GM12878 (cell line): ENCODE data around the gene USF1. TPM values are rescaled to one million over a fixed set of nuclear protein-coding genes. Genes with fewer than 3 reads are reported as not detected.
"Not testable (repeated sequence)": the region's sequence is repeated elsewhere in the genome, so short reads cannot be mapped to it uniquely, and the experiment has no call there.

ENCODE experiments used
- ATAC-seq: fragments of 200-7000 bp; cut with Tn5 transposase; 3 replicates; pipeline ENCODE4 v1.9.1; 2020; ENCODE audit warnings: mild to moderate bottlenecking, moderate library complexity
- BruUV-seq: library from RNA; stranded (reverse); fragments of 400-500 nt; replicated peaks from 2 replicates; lab custom pipeline; 2021; lab: Mats Ljungman, UMichigan
- CTCF ChIA-PET: fragments of 300-600 bp; sonication (Branson Sonifier 250); formaldehyde crosslinking; extraction: SDS; loops from one replicate; lab custom pipeline; 2021; ENCODE audit warnings: inconsistent platforms; lab: Yijun Ruan, JAX
- POLR2A ChIA-PET: fragments of 350-600 bp; formaldehyde crosslinking; extraction: SDS; loops from one replicate; lab custom pipeline; 2021; ENCODE audit warnings: inconsistent platforms; lab: Charles Lee
- RAD21 ChIA-PET: fragments of 300-600 bp; sonication (Branson Sonifier 250); formaldehyde crosslinking; loops from one replicate; lab custom pipeline; 2023; ENCODE audit warnings: antibody characterized with exemption; ENCODE audit not compliant: unreplicated experiment; lab: Charles Lee
- SMC1A ChIA-PET: fragments of 300-600 bp; sonication (Branson Sonifier 250); formaldehyde crosslinking; loops from one replicate; lab custom pipeline; 2023; ENCODE audit not compliant: unreplicated experiment, uncharacterized antibody; lab: Charles Lee
- DNase-seq: peaks from one replicate; pipeline ENCODE4 v3.0.0-alpha.2; 2011; ENCODE audit warnings: low read depth, low spot score
- FAIRE-seq: peaks from 3 replicates; lab custom pipeline; 2011; peaks lifted over from hg19 to GRCh38; lab: Jason Lieb, UNC
- H2AFZ ChIP-seq: 2 replicates; pipeline ENCODE4 v1.6.0; 2011; ENCODE audit warnings: low read depth, low read length, control low read depth; ENCODE audit not compliant: control insufficient read depth
- H3K27ac ChIP-seq: 2 replicates; pipeline ENCODE4 v1.5.1; 2011; ENCODE audit warnings: control low read depth; ENCODE audit not compliant: control insufficient read depth, insufficient read depth
- H3K27me3 ChIP-seq, 2 experiments: replicated peaks in 1 of 2; 2 replicates each; pipeline versions ENCODE4 v1.6.0 to v1.6.1; 2011; ENCODE audit warnings: low read length in 1 of 2; ENCODE audit not compliant: control insufficient read depth in 2 of 2, insufficient read depth in 2 of 2
- H3K36me3 ChIP-seq, 2 experiments: 2 replicates each; pipeline ENCODE4 v1.5.1; 2011; ENCODE audit warnings: low read length in 1 of 2; ENCODE audit not compliant: control insufficient read depth in 2 of 2, insufficient read depth in 2 of 2
- H3K4me1 ChIP-seq: 2 replicates; pipeline ENCODE4 v1.6.1; 2011; ENCODE audit warnings: mild to moderate bottlenecking, low read length, moderate library complexity, mixed read lengths; ENCODE audit not compliant: control insufficient read depth, insufficient read depth
- H3K4me2 ChIP-seq: 2 replicates; pipeline ENCODE4 v1.6.0; 2011; ENCODE audit warnings: control low read depth; ENCODE audit not compliant: control insufficient read depth, insufficient read depth
- H3K4me3 ChIP-seq: fragments of 200-600 bp; sonication (generic); 2 replicates; pipeline ENCODE4 v1.5.1; 2016
- H3K79me2 ChIP-seq: 2 replicates; pipeline ENCODE4 v1.6.0; 2011; ENCODE audit warnings: low read length; ENCODE audit not compliant: control insufficient read depth, insufficient read depth
- H3K9ac ChIP-seq: 2 replicates; pipeline ENCODE4 v1.8.0; 2011; ENCODE audit warnings: low read length, control low read depth, mixed read lengths; ENCODE audit not compliant: control insufficient read depth, insufficient read depth
- H3K9me3 ChIP-seq: replicated peaks from 3 replicates; pipeline ENCODE4 v1.5.1; 2011; ENCODE audit warnings: mild to moderate bottlenecking, low read length; ENCODE audit not compliant: control insufficient read depth, insufficient read depth
- H4K20me1 ChIP-seq: 2 replicates; pipeline ENCODE4 v1.6.0; 2011; ENCODE audit not compliant: control insufficient read depth, insufficient read depth
- ATF7 ChIP-seq: fragments of 450-650 bp; IDR thresholded peaks from 2 replicates; pipeline ENCODE4 v1.6.1; 2016; ENCODE audit warnings: low read depth, mild to moderate bottlenecking
- BCL3 ChIP-seq: IDR thresholded peaks from 2 replicates; pipeline ENCODE4 v1.6.1; 2011; ENCODE audit warnings: borderline replicate concordance, low read depth, mild to moderate bottlenecking, moderate library complexity, low read length; ENCODE audit not compliant: insufficient read depth, poor library complexity, severe bottlenecking
- CBX5 ChIP-seq: sonication (generic); IDR thresholded peaks from 2 replicates; pipeline ENCODE4 v1.6.1; 2016; ENCODE audit warnings: low read depth, moderate library complexity, mild to moderate bottlenecking, inconsistent platforms
- MEF2B ChIP-seq: fragments of 450-650 bp; IDR thresholded peaks from 2 replicates; pipeline ENCODE4 v1.6.1; 2018; ENCODE audit warnings: mild to moderate bottlenecking, moderate library complexity; ENCODE audit not compliant: partially characterized antibody, poor library complexity, severe bottlenecking
- PKNOX1 ChIP-seq: fragments of 450-650 bp; IDR thresholded peaks from 2 replicates; pipeline ENCODE4 v1.6.1; 2016; ENCODE audit warnings: mild to moderate bottlenecking
- POU2F2 ChIP-seq: IDR thresholded peaks from 3 replicates; pipeline ENCODE4 v1.6.1; 2011; ENCODE audit warnings: low read depth, mild to moderate bottlenecking, low read length, borderline replicate concordance
- ZBTB40 ChIP-seq: fragments of 450-650 bp; IDR thresholded peaks from 2 replicates; pipeline ENCODE4 v1.6.1; 2016; ENCODE audit warnings: mild to moderate bottlenecking, moderate library complexity, borderline replicate concordance
- WGBS: methylation state at CpG from one replicate; pipeline ENCODE4 v1.1.6; 2016; ENCODE audit warnings: low lambda C conversion rate; ENCODE audit not compliant: insufficient replicate concordance, insufficient coverage; ENCODE audit errors: missing lambda C conversion rate; 5-methylcytosine and 5-hydroxymethylcytosine counted together
- in situ Hi-C: fragments of 300-500 bp; cut with MboI; formaldehyde crosslinking; loops from 9 replicates; pipeline ENCODE4 v1.14.3; 2018; ENCODE audit warnings: mixed read lengths
- intact Hi-C: fragments of 100-400 bp; cut with micrococcal nuclease; formaldehyde crosslinking; loops from one replicate; pipeline ENCODE4 v1.14.2; 2022; ENCODE audit not compliant: unreplicated experiment
- polyA plus RNA-seq, 11 experiments: library from polyadenylated mRNA; depleted of rRNA in 4 of 11; unstranded in 6 of 11; stranded (reverse) in 5 of 11; fragments of >200 nt; fragmentation: Nextera tagmentation in 4 of 11; fragmentation: Illumina TruSeq in 1 of 11; extraction: Ambion mirVana in 4 of 11; extraction: Trizol in 1 of 11; gene quantifications; 1 replicate in 1 of 11; 2 replicates in 10 of 11; pipeline versions ENCODE4 v1.2.1 to v1.2.3, GENCODE V29; 2011 to 2016; ENCODE audit warnings: inconsistent platforms in 2 of 11, missing spikeins in 2 of 11, low read depth in 1 of 11
- total RNA-seq, 4 experiments: library from RNA; depleted of rRNA in 3 of 4; stranded (reverse); fragments of >200 nt in 3 of 4; fragmentation: Illumina TruSeq in 1 of 4; extraction: Trizol in 1 of 4; gene quantifications; 2 replicates each; pipeline versions ENCODE4 v1.2.1 to v1.2.3, GENCODE V29; 2013 to 2021

The USF1 gene
- total and polyA plus RNA-seq, 10 of the 15 experiments (the other 5 are each of a cell fraction or from before 2014, with no cell fraction given), result 9.4 to 92.1 (median 53.5) TPM

- peak; percentile 61 for TF ChIP-seq ATF7
- TF ChIP-seq BCL3, result peak; percentile 15
- TF ChIP-seq ZBTB40, result peak; percentile 66
- TF ChIP-seq PKNOX1, result peak; percentile 30; the same call in 1 of the 2 replicates
- TF ChIP-seq POU2F2, result 0 out of 3 replicates have a peak, but pooled peaks have one; percentile 39
- peak; percentile 99 for TF ChIP-seq CBX5
- TF ChIP-seq MEF2B, result peak; percentile 41
These were observed 18.8 kb downstream of the USF1 start (continued) for GRCh38 chr1:161026954-161027353.

- H2AFZ ChIP-seq, H3K27ac ChIP-seq, intact Hi-C loops, H3K4me2 ChIP-seq, H3K27me3 ChIP-seq, H4K20me1 ChIP-seq, FAIRE-seq, DNase-seq, H3K4me3 ChIP-seq, H3K36me3 ChIP-seq, BruUV-seq, ATAC-seq, in situ Hi-C loops, H3K9ac ChIP-seq, H3K9me3 ChIP-seq: not testable (repeated sequence)
- 75% methylated on average over 12 of the region's 12 CpGs for WGBS
- SMC1A ChIA-PET, result interaction anchor here (0.7 to 4.2 kb wide), 7 partner anchors 8 to 74 kb away, joined by 3 to 23 read pairs (median 10); partner anchors contain the start of genes KLHDC9, TSTD1 and USF1
- CTCF ChIA-PET, result interaction anchor here (1.3 to 3.4 kb wide), 5 partner anchors 11 to 74 kb away, joined by 3 to 18 read pairs (median 8); partner anchors contain the start of gene TSTD1
- Histone ChIP-seq H3K4me1 (peaks cover 19% of the 10 kb centered on the region), H3K79me2 (peaks cover 34% of the 10 kb centered on the region)
- RAD21 ChIA-PET, result interaction anchor here (3.2 kb wide), 1 partner anchor 16 kb away, joined by 19 read pairs; the partner anchor contains the start of gene TSTD1
- POLR2A ChIA-PET, result interaction anchor here (0.8 to 2.9 kb wide), 5 partner anchors 9 to 157 kb away, joined by 3 to 18 read pairs (median 12); partner anchors contain the start of gene TSTD1
These were observed 23.3 kb downstream of the USF1 start for GRCh38 chr1:161022432-161022831.
